AG04450 (cell line): Measurements from ENCODE around the gene SLC26A5. TPM values are rescaled to one million over a fixed set of nuclear protein-coding genes. Genes with fewer than 3 reads are reported as not detected.

Experiments
- CTCF ChIA-PET: fragments of 300-600, 350-600 bp; formaldehyde crosslinking; extraction: SDS; loops from one replicate; lab custom pipeline; 2022; ENCODE audit warnings: antibody characterized with exemption, inconsistent platforms; lab: Charles Lee
- POLR2A ChIA-PET: fragments of 350-600 bp; formaldehyde crosslinking; extraction: SDS; loops from one replicate; lab custom pipeline; 2021; ENCODE audit warnings: antibody characterized with exemption, inconsistent platforms; lab: Yijun Ruan, JAX
- DNase-seq: peaks from one replicate; pipeline ENCODE4 v3.0.0-alpha.2; 2011; ENCODE audit warnings: low read depth, low spot score
- H3K27ac ChIP-seq: one replicate; pipeline ENCODE4 v1.5.1; 2012; ENCODE audit warnings: low read depth, low read length, control low read depth
- H3K27me3 ChIP-seq: one replicate; pipeline ENCODE4 v1.6.0; 2012; ENCODE audit warnings: low read length; ENCODE audit not compliant: control insufficient read depth, insufficient read depth
- H3K4me3 ChIP-seq: 2 replicates; pipeline ENCODE4 v1.5.1; 2011; ENCODE audit warnings: mild to moderate bottlenecking, low read depth, low read length, control low read depth
- H3K9me3 ChIP-seq: 2 replicates; pipeline ENCODE4 v1.5.1; 2012; ENCODE audit warnings: low read length; ENCODE audit not compliant: control insufficient read depth, insufficient read depth
- polyA plus RNA-seq: library from polyadenylated mRNA; depleted of rRNA; stranded (reverse); fragments of >200 nt; gene quantifications from 2 replicates; pipeline ENCODE4 v1.2.3, GENCODE V29; 2011
- TF ChIP-seq, protein P1 (sequence below): IDR thresholded peaks from 2 replicates; pipeline ENCODE4 v1.5.1; 2011; ENCODE audit warnings: low read depth, low read length, control low read depth, inconsistent platforms

SLC26A5 gene
- polyA plus RNA-seq, 1 experiment = not detected

DNA sequence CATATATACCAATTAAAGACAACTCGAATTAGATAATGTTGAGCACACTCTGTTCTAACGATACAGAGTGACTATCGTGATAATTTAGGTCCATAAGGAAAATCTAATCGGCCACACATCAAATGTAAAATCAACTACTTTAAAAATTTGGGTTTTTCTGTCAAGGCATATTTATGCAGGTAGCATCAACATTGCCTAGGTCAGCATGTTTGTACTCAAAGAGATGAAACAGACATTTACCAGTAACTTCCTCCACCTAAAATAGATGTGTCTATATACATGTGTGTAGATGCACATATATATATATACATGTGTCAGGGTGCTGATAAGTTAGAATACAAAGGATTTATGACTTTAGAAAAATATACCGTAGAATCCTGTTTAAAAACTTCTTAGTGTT, 76.6 kb downstream of the SLC26A5 start:
- TF ChIP-seq, protein P1, sequence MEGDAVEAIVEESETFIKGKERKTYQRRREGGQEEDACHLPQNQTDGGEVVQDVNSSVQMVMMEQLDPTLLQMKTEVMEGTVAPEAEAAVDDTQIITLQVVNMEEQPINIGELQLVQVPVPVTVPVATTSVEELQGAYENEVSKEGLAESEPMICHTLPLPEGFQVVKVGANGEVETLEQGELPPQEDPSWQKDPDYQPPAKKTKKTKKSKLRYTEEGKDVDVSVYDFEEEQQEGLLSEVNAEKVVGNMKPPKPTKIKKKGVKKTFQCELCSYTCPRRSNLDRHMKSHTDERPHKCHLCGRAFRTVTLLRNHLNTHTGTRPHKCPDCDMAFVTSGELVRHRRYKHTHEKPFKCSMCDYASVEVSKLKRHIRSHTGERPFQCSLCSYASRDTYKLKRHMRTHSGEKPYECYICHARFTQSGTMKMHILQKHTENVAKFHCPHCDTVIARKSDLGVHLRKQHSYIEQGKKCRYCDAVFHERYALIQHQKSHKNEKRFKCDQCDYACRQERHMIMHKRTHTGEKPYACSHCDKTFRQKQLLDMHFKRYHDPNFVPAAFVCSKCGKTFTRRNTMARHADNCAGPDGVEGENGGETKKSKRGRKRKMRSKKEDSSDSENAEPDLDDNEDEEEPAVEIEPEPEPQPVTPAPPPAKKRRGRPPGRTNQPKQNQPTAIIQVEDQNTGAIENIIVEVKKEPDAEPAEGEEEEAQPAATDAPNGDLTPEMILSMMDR = no peak
- no peak for DNase-seq
- ChIA-PET POLR2A (no interaction called here), CTCF (no interaction called here)
- H3K27ac ChIP-seq = no peak overlapping the region
- H3K9me3 ChIP-seq = no peaks in the 10 kb centered on the region
- no peaks in the 10 kb centered on the region for H3K27me3 ChIP-seq
- no peak overlapping the region for H3K4me3 ChIP-seq

DNA sequence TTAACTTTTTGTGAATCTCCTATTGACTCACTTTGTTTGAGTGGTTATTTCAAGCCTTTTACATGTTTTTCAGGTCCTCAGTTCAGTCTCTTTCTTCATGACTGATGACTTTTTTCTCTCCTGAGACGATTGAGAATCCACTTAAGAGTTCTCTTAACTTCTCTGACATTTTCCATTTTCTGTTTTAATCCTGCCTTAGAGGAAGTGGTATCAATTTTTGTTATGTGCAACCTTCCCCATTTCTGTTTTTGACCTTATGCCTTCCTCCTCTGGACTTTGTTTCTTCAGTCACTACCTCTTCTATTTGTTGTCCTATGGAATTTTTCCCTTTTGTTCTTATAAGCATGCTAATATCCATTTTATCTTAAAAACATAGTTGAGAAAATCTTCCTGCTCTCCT, 96.2 kb downstream of the SLC26A5 start:
- H3K4me3 ChIP-seq = no peak overlapping the region
- DNase-seq = no peak
- ChIA-PET POLR2A (no interaction called here), CTCF (no interaction called here)
- no peaks in the 10 kb centered on the region for H3K27me3 ChIP-seq
- TF ChIP-seq, protein P1 = no peak
- H3K27ac ChIP-seq = no peak overlapping the region
- no peaks in the 10 kb centered on the region for H3K9me3 ChIP-seq

- POLR2A ChIA-PET = no interaction called here
Observed at GRCh38 chr7:103348959-103349358, 97.0 kb downstream of the SLC26A5 start.

DNA sequence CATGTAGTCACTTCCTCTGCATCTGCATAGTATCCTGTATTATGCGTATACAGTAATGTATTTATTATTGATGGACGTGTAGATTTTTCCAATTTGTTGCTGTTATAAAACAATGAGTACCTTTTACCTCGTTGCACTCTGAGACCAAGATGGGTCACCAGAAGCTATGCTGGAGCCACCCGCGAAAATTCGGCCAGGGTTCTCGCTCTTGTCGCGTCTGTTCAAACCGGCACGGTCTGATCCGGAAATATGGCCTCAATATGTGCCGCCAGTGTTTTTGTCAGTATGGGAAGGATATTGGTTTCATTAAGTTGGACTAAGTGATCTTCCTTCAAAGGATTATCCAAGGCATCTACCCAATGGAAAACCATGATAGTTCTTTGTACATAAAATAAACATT, 97.6 kb downstream of the SLC26A5 start:
- Histone ChIP-seq H3K27me3 (no peaks in the 10 kb centered on the region), H3K27ac (no peak overlapping the region), H3K4me3 (peak overlapping the region; percentile 91), H3K9me3 (no peaks in the 10 kb centered on the region; the same call in 1 of the 2 replicates)
- TF ChIP-seq, protein P1 = no peak
- CTCF ChIA-PET = interaction anchor here (0.6 kb wide), 1 partner anchor 51 kb away, joined by 3 read pairs; the partner anchor contains the start of gene PMPCB
- POLR2A ChIA-PET = no interaction called here
- no peak for DNase-seq

More at GRCh38 chr7:103348959-103349358, 97.0 kb downstream of the SLC26A5 start:
- TF ChIP-seq, protein P1 = no peak
- no peaks in the 10 kb centered on the region for H3K27me3 ChIP-seq
- H3K4me3 ChIP-seq = peak overlapping the region; percentile 91
- CTCF ChIA-PET = interaction anchor here (0.6 kb wide), 1 partner anchor 51 kb away, joined by 3 read pairs; the partner anchor contains the start of gene PMPCB
- no peaks in the 10 kb centered on the region; the same call in 1 of the 2 replicates for H3K9me3 ChIP-seq
- DNase-seq = no peak
- H3K27ac ChIP-seq = no peak overlapping the region

DNA sequence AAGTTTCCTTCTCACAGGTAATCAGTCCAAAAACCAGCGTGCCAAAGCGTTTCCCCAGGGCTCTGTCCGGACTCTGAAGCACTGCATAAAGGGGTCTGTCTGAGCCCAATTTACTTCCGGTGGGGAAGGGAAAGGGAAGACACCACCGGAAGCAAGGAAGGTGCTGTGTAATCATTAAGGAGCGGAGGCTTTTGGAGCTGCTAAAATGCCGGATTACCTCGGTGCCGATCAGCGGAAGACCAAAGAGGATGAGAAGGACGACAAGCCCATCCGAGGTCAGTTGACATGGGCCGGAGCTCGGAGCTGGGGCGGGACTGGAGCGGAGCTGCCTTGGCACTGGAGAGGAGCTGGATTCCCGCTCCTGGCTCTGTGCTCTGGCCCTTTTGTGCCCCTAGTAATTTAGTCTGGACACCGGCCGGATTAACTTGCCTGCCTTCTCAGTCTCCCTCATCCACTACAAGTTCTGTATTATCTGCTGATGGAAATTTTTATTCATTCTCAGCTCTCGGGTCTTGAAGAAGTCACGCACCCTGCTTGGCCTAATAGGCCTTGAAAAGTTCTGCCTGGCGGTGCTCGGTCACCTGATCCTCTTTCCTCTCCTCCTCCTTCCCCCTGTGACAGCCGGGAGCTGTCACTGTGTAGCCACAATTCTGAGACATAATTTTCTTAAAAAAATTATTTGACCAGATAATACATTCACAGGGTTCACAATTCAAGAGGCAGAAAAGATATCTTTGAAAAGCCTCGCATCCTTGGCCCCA, 98.3 kb downstream of the SLC26A5 start, which contains the start of gene PSMC2:
PSMC2 (plus strand) TSS at position 137 of the 761 bp plus-strand sequence; CDS start at position 206, 69 bp downstream.
- Histone ChIP-seq H3K27ac (peak within 1 kb of the TSS; percentile 87), H3K9me3 (no peaks in the 10 kb centered on the region; the same call in 1 of the 2 replicates), H3K4me3 (peak within 1 kb of the TSS; percentile 91), H3K27me3 (no peaks in the 10 kb centered on the region)
- POLR2A ChIA-PET = no interaction called here
- peak; percentile 75 for DNase-seq
- TF ChIP-seq, protein P1 = no peak
- CTCF ChIA-PET = interaction anchor here (1.0 kb wide), 1 partner anchor 23 kb away, joined by 3 read pairs; no protein-coding TSS in a partner anchor
